ENCODE measurements around the gene PRDM1. TPM values are rescaled to one million over a fixed set of nuclear protein-coding genes. Genes with fewer than 3 reads are reported as not detected.

The PRDM1 gene
- total RNA-seq, 6 donors from 2014 or later = 6.2 to 32.2 (median 12.9) TPM

- WGBS, 2 donors = 68 to 71% methylated on average over 5 to 6 of the region's 6 CpGs
- no peaks in the 10 kb centered on the region for H3K9me3 ChIP-seq
- H3K4me3 ChIP-seq = no peak overlapping the region
- no peak for ATAC-seq (ENCODE audit: low FRiP score in 2 of 2)
- no peaks in the 10 kb centered on the region for H3K36me3 ChIP-seq
- no peaks in the 10 kb centered on the region for H3K27me3 ChIP-seq
- H3K4me1 ChIP-seq = peaks cover 0 to 2% (median 0%) of the 10 kb centered on the region in 4 donors
- no peak overlapping the region for H3K27ac ChIP-seq
- DNase-seq = no peak
- TF ChIP-seq POLR2AphosphoS5 (IDR thresholded peaks at IDR 0.05) (no peak), EP300 (IDR thresholded peaks at IDR 0.05) (no peak), CTCF (IDR thresholded peaks at IDR 0.05) (no peak), POLR2A (IDR thresholded peaks at IDR 0.05) (no peak)
Measured at GRCh38 chr6:106138151-106138550, 52.0 kb downstream of the PRDM1 start.

- no peaks in the 10 kb centered on the region for H3K27me3 ChIP-seq
- peak in 1 of 2 donors; percentile 31 for ATAC-seq (ENCODE audit: low FRiP score in 2 of 2)
- 72 to 74% methylated on average over 9 of the region's 9 CpGs for WGBS, 2 donors
- peaks cover 0 to 2% (median 0%) of the 10 kb centered on the region in 4 donors for H3K4me1 ChIP-seq
- H3K9me3 ChIP-seq = no peaks in the 10 kb centered on the region
- H3K27ac ChIP-seq = peak overlapping the region in 1 of 4 donors; percentile 26
- TF ChIP-seq POLR2AphosphoS5 (IDR thresholded peaks at IDR 0.05) (no peak), POLR2A (IDR thresholded peaks at IDR 0.05) (no peak), EP300 (IDR thresholded peaks at IDR 0.05) (no peak), CTCF (IDR thresholded peaks at IDR 0.05) (no peak)
- no peak overlapping the region for H3K4me3 ChIP-seq
- H3K36me3 ChIP-seq = no peaks in the 10 kb centered on the region
- no peak for DNase-seq
Measured at GRCh38 chr6:106141441-106142237, 55.5 kb downstream of the PRDM1 start.

DNA sequence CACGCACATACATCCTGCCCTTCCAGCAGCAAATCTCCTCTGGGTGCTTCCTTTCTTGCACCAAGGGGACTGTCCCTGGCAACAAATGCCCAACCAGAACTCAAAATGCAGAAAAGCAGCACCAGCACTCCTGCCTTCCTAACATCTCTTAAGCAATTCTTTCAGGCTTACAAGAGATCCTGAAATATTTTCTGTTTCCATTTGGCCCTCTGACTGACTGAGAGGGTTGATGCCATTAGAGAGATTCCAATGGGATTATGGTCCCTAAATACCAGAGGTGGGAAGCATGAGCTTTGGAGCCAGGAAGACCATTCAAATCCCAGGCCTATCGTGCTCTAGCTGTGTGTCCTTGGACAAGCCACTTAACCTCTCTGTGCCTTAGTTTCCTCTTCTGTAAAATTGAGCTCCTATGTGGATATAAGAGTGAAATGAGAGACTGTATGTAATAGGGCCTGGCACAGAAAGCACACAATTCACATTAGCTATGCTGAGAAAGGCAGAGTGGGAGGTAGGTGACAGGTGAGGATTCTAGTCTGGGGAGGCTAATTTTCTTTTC is 56.8 kb downstream of the PRDM1 start:
- no peak for DNase-seq
- no peak overlapping the region for H3K4me3 ChIP-seq
- peaks cover 0 to 2% (median 0%) of the 10 kb centered on the region in 4 donors for H3K4me1 ChIP-seq
- TF ChIP-seq EP300 (IDR thresholded peaks at IDR 0.05) (no peak), POLR2AphosphoS5 (IDR thresholded peaks at IDR 0.05) (no peak), CTCF (IDR thresholded peaks at IDR 0.05) (no peak), POLR2A (IDR thresholded peaks at IDR 0.05) (no peak)
- no peak for ATAC-seq (ENCODE audit: low FRiP score in 2 of 2)
- H3K9me3 ChIP-seq = no peaks in the 10 kb centered on the region
- H3K36me3 ChIP-seq = no peaks in the 10 kb centered on the region
- no peaks in the 10 kb centered on the region for H3K27me3 ChIP-seq
- 79 to 84% methylated on average over 2 of the region's 2 CpGs for WGBS, 2 donors
- H3K27ac ChIP-seq = peak overlapping the region in 1 of 4 donors; percentile 26

DNA sequence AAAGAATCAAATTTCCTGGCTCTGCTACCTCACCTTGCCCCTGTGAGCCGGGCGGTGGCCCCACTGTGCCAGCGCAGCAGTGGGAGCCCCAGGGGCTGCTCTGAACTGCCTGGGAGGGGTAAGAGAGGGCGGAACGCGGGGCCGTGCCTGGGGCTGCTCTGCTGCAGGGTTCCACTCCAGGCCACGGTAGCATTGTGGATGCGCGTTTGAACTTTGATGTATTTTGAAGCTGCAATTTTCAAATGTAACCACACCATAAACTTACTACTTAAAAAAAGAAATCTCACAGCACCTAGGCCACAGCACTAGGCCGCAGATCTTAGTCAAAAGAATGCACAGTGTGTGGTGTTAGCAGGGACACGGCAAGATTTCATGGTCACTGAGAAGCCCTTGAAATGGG is 57.5 kb downstream of the PRDM1 start:
- no peak overlapping the region for H3K27ac ChIP-seq
- no peak for ATAC-seq (ENCODE audit: low FRiP score in 2 of 2)
- H3K4me1 ChIP-seq = peaks cover 0 to 2% (median 0%) of the 10 kb centered on the region in 4 donors
- no peak for TF ChIP-seq CTCF (IDR thresholded peaks at IDR 0.05)
- no peak for TF ChIP-seq POLR2A (IDR thresholded peaks at IDR 0.05)
- no peak for TF ChIP-seq EP300 (IDR thresholded peaks at IDR 0.05)
- TF ChIP-seq POLR2AphosphoS5 (IDR thresholded peaks at IDR 0.05) = no peak
- no peaks in the 10 kb centered on the region for H3K36me3 ChIP-seq
- WGBS, 2 donors = 94 to 95% methylated on average over 12 of the region's 12 CpGs
- no peaks in the 10 kb centered on the region for H3K27me3 ChIP-seq
- DNase-seq = peak in 1 of 2 donors; percentile 59
- H3K9me3 ChIP-seq = no peaks in the 10 kb centered on the region
- H3K4me3 ChIP-seq = no peak overlapping the region

Measured in upper lobe of left lung (tissue), 6 donors.